Progenitor cell of endocrine pancreas (in vitro differentiated cells): ENCODE data around the gene GNE. TPM values are rescaled to one million over a fixed set of nuclear protein-coding genes. Genes with fewer than 3 reads are reported as not detected.
"Not testable (repeated sequence)": the region's sequence is repeated elsewhere in the genome, so short reads cannot be mapped to it uniquely, and the experiment has no call there.

Experiments
- DNase-seq: peaks from one replicate; pipeline ENCODE4 v3.0.0; 2021; ENCODE audit warnings: low spot score; ENCODE audit not compliant: unreplicated experiment
- H3K27ac Mint-ChIP-seq: 2 replicates; pipeline ENCODE4 v1.8.0; 2021; ENCODE audit warnings: mild to moderate bottlenecking, moderate library complexity, mixed read lengths
- H3K27me3 Mint-ChIP-seq: 2 replicates; pipeline ENCODE4 v1.8.0; 2021; ENCODE audit warnings: mixed read lengths
- H3K36me3 Mint-ChIP-seq: 2 replicates; pipeline ENCODE4 v1.8.0; 2022; ENCODE audit warnings: mixed read lengths; ENCODE audit not compliant: insufficient read depth
- H3K4me1 Mint-ChIP-seq: 2 replicates; pipeline ENCODE4 v1.8.0; 2021; ENCODE audit warnings: low read depth, mixed read lengths
- H3K4me3 Mint-ChIP-seq: 2 replicates; pipeline ENCODE4 v1.8.0; 2021; ENCODE audit warnings: low read depth, mild to moderate bottlenecking, moderate library complexity, mixed read lengths
- H3K9me3 Mint-ChIP-seq: 2 replicates; pipeline ENCODE4 v1.8.0; 2021; ENCODE audit warnings: low read depth, mixed read lengths
- total RNA-seq: library from RNA; stranded (reverse); gene quantifications from 2 replicates; pipeline ENCODE4 v1.2.1, GENCODE V29; 2021
- TF ChIP-seq, protein P1 (sequence below): fragments of 200-600 bp; sonication (generic); IDR thresholded peaks from one replicate; pipeline ENCODE4 v1.5.0; 2021; ENCODE audit warnings: antibody characterized with exemption, mild to moderate bottlenecking; ENCODE audit not compliant: unreplicated experiment

Gene GNE
- total RNA-seq, 1 donor from 2014 or later = 9.9 TPM

DNA sequence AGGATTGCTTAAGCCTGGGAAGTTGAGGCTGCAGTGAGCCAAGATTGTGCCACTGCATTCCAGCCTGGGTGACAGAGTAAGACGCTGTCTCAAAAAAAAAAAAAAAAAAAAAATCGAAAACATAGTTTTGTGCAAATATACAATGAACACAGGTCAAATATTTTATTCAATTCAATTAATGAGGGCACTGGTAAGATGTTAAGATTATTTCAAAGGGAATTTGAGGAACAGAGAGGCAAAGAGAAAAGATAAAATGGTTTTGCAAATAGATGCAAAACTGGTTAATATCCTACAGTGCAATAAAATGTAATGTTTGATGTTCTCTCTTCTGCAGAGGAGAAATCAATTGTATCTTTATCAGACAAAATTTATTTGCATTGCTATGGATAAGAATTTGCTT, 39.5 kb upstream of the GNE start:
- Mint-ChIP-seq H3K27me3 (peaks cover 10% of the 10 kb centered on the region), H3K9me3 (no peaks in the 10 kb centered on the region), H3K36me3 (peaks cover 8% of the 10 kb centered on the region), H3K27ac (no peak overlapping the region), H3K4me1 (peaks cover 9% of the 10 kb centered on the region), H3K4me3 (no peak overlapping the region)
- TF ChIP-seq, protein P1, sequence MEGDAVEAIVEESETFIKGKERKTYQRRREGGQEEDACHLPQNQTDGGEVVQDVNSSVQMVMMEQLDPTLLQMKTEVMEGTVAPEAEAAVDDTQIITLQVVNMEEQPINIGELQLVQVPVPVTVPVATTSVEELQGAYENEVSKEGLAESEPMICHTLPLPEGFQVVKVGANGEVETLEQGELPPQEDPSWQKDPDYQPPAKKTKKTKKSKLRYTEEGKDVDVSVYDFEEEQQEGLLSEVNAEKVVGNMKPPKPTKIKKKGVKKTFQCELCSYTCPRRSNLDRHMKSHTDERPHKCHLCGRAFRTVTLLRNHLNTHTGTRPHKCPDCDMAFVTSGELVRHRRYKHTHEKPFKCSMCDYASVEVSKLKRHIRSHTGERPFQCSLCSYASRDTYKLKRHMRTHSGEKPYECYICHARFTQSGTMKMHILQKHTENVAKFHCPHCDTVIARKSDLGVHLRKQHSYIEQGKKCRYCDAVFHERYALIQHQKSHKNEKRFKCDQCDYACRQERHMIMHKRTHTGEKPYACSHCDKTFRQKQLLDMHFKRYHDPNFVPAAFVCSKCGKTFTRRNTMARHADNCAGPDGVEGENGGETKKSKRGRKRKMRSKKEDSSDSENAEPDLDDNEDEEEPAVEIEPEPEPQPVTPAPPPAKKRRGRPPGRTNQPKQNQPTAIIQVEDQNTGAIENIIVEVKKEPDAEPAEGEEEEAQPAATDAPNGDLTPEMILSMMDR = no peak
- DNase-seq = no peak

- H3K9me3 Mint-ChIP-seq = not testable (repeated sequence)
- H3K4me1 Mint-ChIP-seq = peaks cover 14% of the 10 kb centered on the region
These were observed 36.7 kb upstream of the GNE start for GRCh38 chr9:36294996-36295395.

DNA sequence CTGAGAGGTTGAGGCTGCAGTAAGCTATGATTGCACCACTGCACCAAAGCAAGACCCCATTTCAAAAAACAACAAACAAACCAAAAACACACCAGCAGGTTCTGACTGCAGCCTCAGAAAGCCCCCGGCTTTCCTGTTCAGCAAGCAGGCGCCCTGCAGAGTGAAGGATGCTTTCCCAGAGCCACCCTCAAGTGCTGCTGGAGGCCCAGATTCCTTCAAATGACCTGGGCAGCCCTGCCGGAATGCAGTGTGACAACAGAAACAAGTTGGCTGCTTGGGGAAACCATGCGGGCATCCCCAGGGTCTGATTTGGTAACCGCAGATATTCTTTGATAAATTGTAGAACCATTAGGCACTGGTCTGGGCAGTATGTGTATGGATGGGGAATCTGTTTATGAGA, 35.7 kb upstream of the GNE start:
- no peak for DNase-seq
- Mint-ChIP-seq H3K27me3 (peaks cover 21% of the 10 kb centered on the region), H3K4me1 (peaks cover 13% of the 10 kb centered on the region), H3K9me3 (no peaks in the 10 kb centered on the region), H3K36me3 (peaks cover 5% of the 10 kb centered on the region), H3K4me3 (no peak overlapping the region), H3K27ac (peak overlapping the region; percentile 16)
- TF ChIP-seq, protein P1 = no peak

More at GRCh38 chr9:36294996-36295395, 36.7 kb upstream of the GNE start:
- H3K27ac Mint-ChIP-seq, DNase-seq, H3K4me3 Mint-ChIP-seq, H3K36me3 Mint-ChIP-seq: not testable (repeated sequence)
- H3K27me3 Mint-ChIP-seq = peaks cover 21% of the 10 kb centered on the region

- DNase-seq = no peak
- Mint-ChIP-seq H3K4me1 (peaks cover 14% of the 10 kb centered on the region), H3K36me3 (peaks cover 5% of the 10 kb centered on the region), H3K9me3 (no peaks in the 10 kb centered on the region), H3K4me3 (no peak overlapping the region), H3K27me3 (peaks cover 24% of the 10 kb centered on the region), H3K27ac (no peak overlapping the region)
- TF ChIP-seq, protein P1 = no peak
These were observed 34.9 kb upstream of the GNE start for GRCh38 chr9:36293171-36293570.

- Mint-ChIP-seq H3K27me3 (peaks cover 27% of the 10 kb centered on the region), H3K9me3 (no peaks in the 10 kb centered on the region), H3K36me3 (peaks cover 5% of the 10 kb centered on the region), H3K27ac (no peak overlapping the region), H3K4me1 (peaks cover 19% of the 10 kb centered on the region), H3K4me3 (no peak overlapping the region)
- DNase-seq = no peak
- TF ChIP-seq, protein P1 = no peak
These were observed 34.4 kb upstream of the GNE start for GRCh38 chr9:36292641-36293040.

- Mint-ChIP-seq H3K27ac (no peak overlapping the region), H3K4me1 (peaks cover 23% of the 10 kb centered on the region), H3K9me3 (no peaks in the 10 kb centered on the region), H3K4me3 (no peak overlapping the region), H3K27me3 (peaks cover 37% of the 10 kb centered on the region), H3K36me3 (peaks cover 5% of the 10 kb centered on the region)
- TF ChIP-seq, protein P1 = no peak
- no peak for DNase-seq
These were observed 32.7 kb upstream of the GNE start for GRCh38 chr9:36290996-36291395.
